COR-L47 (cell line): ENCODE measurements around the gene ARHGEF16.

Experiments used
- DNase-seq: peaks from one replicate; lab custom pipeline; 2025; lab: John Stamatoyannopoulos, UW

Gene ARHGEF16

DNA sequence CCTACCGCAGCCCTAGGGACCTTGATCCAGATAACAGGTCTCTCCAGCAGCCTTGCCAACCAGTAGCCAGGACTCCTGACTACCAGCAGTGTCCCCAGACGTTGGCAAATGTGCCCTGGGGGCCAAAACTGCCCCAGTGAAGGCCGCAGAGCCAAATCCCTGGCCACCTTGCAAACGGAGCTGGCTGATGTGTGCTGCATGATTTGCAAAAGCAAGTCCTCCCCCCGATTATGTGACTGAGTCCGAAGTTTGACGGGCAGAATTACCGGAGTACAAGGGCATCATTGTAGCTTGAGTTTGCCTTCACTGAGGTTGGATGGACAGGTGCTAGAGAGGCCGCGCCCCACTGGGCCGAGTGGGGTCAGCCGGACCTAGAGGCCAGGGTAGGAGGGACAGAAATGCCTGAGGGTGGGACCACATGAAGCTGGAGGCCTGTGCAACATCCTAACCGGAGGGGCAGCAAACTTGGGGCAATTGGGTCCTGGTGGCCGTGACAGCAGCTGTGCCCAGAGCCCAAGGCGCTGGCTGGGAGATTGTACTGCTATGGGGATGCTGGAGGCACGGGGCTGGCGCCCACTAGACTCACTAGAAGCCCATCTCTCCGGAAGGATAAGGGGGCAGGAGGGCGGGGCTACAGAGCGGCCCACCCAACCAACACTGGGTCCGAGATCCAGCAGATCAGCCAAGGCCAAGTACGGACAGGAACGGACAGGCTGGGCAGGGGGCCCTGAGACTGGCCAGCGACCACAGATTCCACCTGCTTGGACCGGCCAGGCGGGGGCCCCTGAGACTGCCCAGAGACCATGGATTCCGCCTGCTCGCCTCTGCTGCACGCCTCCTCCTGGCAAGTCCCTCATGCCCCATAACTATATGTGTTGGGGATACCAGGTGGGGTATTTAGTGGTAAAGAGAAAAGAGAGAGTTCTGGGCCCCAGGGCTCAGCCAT lies 2.8 kb downstream of the ARHGEF16 start:
- no peak for DNase-seq

DNA sequence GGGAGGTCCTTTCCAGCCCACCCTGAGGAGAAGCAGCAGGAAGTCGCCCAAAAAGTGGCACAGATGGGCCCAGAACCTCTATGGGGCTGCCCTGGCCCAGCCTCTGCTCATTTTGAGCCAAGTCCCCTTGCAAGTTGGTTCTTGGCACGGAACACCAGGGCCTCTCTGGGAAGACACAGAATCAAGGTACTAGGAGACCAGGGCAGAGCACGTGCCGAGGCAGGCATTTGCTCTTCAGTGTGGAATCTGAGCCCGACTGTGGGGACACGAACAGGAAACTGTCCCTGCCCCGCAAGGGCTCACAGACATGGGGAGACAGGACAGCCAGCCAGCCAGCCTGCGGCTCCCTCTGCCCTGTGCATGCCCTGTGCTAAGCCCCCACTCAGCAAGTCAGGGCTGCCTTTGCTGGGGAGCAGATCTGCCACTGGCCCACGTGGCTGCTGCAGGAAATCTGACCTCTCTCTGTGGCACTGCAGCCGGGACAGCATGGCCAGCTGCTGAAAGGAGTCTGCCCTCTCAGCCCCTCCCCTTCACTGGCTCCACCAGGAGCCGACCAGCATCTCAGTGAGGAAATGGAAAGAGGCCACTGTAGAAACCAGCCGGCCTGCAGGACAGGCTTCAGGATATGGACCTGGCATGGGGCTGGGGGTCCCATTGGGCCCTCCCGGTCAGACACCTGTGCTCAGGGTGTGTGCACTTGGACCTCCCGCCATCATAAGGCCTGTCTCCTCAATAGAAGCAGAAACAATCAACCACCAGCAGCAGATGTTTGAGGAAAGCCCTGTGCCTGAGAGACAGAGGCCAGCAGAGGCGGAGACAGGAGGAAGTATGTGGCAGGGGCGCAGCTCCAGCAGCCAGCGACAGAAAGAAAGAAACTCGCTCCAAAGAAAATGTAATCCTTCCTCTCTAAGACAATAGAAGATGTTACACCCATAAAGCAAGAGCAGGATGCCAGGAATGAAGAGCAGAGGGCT lies 3.7 kb downstream of the ARHGEF16 start:
- no peak for DNase-seq

DNA sequence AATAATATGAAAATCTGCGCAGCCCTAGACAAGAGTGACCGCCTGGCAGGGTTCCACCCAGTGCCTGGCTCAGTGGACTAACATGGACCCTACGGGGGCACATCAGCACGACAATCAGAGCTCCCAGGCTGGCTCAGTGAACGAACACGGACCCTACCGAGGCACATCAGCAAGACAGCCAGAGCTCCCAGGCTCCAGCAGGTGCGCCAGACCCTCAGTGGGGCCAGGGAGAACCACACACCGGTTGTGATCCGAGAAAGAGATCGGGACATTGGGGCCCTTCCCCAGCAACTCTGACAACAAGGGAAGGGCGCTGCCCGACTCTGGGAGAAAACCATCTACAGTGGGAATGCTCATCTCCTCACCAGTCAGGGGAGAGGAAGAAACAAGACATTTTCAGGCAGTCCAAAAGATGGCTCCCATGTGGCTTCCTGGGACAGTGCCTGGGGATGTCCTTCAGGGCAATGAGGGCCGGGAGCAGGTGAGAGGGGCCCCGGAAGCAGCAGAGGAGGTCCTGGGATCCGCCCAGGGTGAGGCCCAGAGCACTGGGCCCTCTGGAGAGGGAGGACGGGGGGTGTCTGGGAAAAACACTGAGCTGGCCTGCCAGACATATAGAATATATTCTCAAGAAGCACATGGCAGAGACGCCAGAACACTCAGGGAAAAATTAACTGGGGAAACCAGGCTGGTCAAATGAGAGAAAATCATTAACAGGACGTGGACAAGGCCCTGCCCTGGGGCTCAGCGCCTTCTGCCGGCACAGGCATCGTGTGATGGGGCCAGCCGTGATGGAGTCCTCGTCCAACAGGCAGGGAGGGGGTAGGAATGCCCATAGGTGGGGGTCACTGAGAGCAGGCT lies 4.8 kb downstream of the ARHGEF16 start:
- no peak for DNase-seq

DNA sequence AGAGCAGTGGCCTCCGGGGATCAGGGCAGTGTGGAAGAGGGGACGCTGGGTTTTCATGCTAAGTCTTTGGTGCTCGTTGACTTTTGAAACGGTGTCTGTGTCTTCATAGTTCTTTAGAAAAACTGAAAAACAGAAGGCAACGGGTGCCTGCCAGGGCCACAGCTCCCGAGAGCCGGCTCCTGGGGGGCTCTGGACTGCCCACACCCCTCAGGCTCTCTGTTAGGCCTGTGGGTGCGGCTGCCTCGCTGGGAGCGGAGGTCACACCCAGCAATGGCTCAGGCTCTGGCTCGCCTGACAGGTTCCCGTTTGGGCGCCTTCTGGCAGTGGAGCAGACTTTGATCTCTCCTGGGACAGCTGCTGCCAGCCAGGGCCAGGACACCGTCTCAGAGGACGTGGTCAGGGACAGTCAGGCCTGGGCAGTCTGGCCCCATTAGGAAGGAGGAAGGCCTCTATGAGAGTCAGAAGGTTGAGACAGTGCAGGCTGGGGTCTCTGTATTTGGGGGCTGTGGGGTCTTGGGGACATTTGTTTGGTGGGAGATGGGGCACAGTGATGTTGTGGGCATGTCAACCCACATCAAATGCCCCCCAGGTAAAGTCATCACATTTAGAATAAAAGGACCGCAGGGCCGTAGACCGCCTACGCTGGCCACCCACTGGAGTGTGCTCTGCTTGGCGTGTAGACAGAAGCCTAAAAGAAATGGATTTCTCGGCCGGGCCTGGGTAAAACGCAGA lies 5.6 kb downstream of the ARHGEF16 start:
- no peak for DNase-seq

DNA sequence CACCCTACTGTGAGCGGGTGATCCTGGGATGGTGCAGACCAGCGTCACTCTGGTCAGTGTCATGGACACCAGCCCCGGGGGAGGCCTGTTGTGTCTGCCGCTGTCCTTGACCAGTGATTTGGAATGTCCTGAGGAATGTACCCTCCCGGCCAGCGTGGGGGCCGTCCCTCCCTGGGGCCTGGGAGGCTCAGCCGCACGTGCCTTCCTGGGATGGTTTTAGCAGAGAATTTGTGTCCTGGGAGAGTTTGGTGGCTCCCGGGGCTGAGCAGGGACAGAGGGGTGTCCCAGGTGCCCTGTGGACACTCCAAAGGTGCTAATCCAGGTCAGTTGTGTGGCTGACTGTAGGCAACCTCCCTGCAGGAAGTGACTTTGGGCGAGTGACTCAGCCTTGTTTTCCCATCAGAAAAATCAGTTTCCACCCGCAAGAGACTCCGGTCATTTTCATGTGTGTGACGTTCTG lies 6.2 kb downstream of the ARHGEF16 start:
- no peak for DNase-seq

DNA sequence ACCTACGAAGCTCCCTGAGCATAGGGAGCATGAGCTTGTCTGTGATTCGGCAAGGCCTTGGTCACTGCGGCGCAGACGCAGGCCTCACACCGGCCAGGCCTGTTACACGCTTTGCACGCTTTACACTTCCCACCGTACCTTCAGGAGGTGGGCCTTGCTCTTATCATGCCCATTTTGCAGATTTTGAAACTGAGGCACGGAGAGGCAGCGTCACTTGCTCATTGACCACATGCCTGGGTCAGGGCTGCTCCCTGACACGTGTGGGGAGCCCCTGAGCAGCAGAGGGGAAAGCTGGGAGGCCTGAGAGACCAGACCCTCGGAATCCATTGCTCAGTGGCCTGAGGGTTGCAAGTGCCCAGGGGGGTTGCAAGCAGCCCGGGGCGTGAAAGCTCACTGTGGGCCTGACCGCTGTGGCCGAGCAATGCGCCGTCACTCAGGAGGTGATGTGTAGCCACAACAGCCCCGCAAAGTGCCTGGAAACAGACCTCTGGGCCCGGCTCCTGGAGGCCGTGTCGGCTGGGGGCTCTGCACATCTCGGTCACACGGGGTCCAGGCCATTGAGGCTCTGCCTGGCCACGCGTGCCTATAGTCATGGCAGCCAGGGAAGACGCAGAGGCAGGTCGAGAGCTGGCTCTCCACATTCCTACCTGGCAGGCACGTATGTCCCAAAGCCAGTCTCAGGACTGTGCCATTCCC lies 6.9 kb downstream of the ARHGEF16 start:
- DNase-seq = no peak

DNA sequence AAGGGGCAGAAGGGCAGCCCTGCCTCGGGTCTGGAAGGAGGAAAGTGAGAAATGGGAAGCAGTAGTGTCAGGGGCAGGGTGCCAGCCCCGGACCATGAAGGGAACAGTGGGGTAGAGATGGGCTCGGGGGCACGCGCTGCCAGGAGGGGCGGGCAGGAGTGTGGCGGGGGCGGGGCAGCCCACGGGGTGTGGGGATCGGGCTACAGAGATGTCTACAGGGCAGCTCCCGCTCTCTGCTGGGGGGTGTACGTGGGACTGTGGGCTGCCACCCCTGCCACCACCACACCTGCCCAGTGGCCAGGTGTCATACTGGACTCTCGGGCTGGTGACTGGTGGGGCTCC lies 7.4 kb downstream of the ARHGEF16 start:
- DNase-seq = no peak

DNA sequence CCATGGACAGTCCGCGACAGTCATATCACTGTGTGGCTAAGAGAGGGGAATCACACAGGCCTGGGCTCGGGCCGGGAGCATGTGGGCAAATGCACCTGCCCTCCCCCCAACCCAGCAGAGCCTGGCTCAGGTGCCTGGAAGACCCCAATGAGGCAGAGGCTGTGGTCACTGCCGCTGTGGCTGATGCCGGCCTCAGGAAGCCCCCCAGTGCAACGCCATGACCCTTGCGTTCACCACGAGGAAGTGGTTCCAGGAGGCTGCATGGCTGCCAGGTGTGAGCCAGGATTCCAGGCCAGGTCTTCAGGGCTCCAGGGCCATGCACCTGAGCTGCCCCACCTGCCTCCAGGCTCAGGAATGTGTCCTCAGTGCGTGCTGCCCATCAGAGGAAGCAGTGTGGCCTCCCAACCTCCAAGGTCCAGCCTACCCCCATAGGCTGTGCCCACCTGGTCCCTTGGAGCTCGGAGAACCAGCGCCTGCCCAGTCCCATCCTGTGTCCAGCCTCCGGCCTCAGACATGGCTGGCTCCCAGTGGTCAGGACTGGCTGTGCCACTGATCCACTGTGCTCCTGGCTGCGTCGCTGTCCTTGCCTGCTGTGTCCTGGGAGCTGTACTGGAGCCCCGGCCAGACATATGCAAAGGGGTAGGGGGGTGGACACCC lies 8.0 kb downstream of the ARHGEF16 start:
- DNase-seq = no peak

DNA sequence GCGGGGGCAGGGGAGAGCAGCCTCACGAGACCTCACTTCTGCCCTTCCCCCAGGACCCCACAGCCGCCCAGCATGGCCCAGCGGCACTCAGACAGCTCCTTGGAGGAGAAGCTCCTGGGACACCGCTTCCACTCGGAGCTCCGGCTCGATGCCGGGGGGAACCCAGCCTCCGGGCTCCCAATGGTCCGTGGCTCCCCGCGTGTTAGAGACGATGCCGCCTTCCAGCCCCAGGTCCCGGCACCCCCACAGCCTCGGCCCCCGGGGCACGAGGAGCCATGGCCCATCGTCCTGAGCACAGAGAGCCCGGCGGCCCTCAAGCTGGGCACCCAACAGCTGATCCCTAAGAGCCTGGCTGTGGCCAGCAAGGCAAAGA lies 8.5 kb downstream of the ARHGEF16 start:
- DNase-seq = no peak

DNA sequence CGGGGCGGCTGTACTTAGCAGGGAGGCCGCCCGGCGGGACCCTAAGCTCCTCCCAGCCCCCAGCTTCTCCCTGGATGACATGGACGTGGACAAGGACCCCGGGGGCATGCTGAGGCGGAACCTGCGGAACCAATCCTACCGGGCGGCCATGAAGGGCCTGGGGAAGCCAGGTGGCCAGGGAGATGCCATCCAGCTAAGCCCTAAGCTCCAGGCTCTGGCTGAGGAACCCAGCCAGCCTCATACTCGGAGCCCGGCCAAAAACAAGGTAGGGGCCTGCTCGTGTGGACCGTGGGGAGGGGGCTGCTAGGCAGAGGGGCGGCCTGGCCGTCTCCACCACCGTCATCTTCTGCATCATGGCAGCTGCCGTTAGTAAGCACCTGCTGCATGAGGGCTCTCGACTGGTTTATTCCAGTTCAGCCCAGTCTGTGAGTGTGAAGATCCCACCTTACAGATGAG lies 9.0 kb downstream of the ARHGEF16 start:
- no peak for DNase-seq

DNA sequence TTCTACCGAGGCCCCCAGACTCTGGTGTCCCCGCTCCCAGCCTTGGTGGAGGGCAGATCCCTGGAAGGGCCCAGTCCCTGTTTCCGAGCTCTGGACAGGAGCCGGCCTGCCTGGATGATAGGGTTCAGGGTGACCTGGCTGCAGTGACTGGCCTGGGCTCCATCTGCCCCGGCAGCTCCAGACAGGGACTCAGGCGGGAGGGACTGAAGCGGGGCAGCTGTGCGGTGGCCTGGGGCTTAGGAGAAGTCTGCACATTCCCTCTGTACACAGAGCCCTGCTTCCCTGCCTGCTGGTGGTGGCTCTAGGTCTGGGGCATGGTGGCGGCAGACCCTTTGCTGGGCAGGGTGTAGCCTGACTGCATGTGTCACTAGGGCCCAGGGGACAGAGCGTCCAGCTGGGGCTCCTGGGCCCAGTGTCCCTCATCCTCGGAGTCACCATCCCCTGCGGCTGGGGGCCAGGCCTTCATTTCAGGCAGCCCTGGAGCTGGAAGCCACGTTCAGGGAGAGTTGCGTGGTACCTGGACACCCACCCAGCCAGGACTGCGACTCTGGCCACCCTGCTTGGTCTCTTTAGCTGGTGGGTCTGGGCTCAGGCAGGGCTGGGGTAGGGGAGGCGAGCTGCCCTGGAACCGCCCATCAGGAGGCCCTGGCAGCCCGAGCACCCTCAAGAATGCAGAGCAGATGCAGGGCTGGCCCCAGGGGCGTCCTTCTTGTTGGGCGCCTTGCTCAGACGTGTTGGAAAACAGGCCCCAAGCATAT lies 9.6 kb downstream of the ARHGEF16 start:
- no peak for DNase-seq

DNA sequence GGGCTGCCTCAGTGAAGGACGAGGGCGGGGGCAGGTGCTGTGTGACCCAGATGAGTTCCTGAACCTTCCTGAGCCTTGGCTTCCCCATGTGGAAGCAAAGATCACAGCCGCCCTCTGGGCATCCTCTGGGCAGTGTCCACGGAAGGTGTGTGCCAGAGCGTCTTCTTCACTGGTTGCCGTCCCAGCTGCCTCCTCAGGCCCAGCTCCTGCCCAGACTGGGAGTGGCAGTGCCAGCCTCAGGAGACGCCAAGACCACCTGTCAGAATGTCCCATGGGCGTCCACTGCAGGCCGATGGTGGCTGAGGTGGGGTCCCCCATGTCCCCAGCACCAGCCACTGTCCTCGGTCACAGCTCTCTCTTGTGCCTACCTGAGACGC lies 10.2 kb downstream of the ARHGEF16 start:
- no peak for DNase-seq

DNA sequence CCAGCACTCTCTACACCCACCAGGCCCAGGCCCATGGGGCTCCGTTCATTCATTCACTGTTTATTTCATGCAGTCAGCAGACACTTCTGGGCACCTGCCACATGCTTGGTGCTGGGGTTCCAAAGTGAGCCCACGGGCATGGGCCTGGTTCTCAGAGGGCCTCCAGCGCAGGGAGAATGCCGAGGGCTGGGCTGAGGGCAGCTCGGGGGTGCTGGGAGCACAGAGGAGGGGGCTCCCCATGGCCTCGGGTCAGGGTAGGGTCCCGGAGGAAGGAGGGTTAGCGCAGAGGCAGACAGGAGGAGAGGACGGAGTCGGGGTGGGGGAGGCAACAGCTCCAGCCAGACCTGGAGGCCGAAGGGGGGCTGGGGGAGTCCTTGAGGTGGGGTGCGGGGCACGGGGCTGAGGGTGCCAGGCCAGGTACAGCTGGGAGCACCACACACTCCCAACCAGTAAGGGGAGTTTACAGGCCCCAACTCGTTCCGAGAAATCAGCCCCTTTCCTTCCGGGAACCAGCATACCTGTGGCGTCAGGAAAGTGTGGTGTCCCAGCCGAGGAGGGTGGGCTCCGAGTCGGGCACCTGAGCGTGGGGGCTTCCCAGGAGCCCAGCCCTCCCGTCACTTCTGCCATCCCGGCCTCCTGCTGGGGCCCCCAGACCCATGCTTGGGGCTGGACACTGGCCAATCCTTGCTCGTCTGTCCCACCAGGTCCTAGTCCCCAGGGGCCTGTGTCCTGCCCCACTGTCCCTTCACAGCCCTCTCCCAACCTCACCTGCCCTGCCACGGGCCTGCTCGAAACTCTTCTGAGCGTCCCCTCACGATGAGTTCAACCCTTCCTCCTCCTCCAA lies 10.8 kb downstream of the ARHGEF16 start:
- DNase-seq = no peak

DNA sequence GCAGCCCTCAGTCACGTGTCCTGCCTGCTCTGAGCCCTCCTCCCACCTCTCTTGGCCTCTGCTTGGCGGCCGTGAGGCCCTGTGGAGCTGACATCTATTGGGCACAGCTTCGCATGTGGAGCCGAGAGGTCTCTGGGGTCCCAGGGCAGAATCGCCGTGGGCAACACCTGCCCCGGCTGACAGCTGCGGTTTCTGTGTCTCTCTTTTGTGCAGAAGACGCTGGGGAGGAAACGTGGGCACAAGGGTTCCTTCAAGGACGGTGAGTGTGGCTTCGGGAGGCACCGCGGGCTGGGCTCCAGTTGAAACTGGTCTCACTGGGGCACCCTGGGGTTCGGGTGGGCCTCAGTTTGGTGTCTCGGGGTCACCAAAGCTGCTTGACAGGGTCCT lies 11.5 kb downstream of the ARHGEF16 start:
- no peak for DNase-seq

DNA sequence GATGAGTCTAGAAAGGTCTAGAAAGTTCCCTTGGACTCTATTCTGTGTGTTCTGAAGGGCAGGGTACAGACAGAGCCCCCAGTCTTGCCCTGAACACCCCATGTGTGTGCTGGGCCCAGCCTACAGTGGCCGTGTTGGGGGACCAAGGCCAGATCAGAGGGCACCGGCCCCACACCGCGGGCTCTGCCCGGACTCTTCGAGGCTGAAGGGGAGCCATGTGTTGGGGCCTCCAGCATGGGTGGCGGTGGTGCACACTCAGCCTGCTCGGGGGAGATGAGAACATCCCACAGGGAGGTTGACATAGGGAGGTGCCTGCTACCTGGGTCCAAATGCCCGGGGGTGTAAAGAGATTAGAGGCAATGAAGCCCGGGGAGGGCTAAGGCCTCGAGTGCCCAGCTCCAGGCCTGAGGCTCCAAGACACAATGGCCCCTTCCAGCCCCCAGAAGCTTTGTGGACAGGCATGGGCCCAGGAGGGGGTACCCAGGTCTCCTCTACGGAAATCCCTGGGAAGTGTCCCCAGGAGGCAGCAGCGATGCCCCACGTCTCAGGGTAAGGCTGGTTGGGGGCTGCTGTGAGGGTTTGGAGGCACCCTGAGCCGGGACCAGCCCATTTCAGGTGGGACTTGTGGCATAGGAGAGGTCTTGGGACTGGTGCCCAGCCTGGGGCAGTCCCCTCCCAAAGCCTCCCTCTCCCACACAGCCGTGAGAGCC lies 12.1 kb downstream of the ARHGEF16 start:
- no peak for DNase-seq

DNA sequence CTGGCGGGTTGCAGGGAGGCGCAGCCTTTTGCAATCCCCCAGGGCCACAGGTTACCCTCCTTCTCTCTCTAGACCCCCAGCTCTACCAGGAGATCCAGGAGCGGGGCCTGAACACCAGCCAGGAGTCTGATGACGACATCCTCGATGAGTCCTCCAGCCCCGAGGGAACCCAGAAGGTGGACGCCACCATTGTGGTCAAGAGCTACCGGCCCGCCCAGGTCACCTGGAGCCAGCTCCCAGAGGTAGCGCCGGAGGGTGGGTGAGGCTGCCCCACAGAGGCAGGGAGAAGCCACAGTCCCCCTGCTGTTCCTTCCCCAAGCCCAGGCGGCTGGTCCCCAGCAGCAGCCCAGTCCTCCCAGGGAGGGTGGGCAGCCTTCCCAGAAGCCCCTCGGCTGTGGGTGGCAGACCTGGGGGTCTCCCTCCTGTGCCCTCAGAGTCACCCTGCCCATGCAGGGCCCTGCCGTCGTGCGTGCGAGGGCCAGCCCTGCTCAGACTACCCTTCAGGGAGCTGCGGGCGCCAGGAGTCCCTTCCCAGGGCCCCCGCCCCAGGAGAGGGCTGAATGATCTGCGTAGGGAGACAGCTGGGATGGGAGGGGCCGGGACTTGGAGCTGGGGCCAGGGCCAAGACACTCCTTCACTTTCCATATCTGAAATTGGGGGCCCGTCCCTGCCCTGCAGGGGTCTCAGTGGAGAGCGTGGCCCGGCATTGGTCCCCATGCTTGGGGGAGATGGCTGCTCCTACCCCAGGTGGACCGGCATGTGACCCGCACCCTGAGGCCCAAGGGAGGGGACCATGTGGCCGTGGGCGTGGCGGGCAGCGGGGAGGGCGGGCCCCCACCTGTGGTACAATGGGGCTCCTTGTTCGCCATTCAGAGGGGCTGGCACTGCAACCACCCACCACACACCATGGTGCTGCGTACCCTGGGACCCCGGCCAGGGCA lies 12.9 kb downstream of the ARHGEF16 start:
- DNase-seq = no peak
